ENCODE measurements around the gene NME1. TPM values are rescaled to one million over a fixed set of nuclear protein-coding genes. Genes with fewer than 3 reads are reported as not detected.

The NME1 gene
- total RNA-seq, 2 experiments from 2014 or later: 296 to 301 TPM

GRCh38 chr17:51189628-51190027 is 36.3 kb downstream of the NME1 start:
- Mint-ChIP-seq H3K27ac (no peak overlapping the region), H3K9me3 (no peaks in the 10 kb centered on the region), H3K4me1 (ENCODE audit: low read depth) (no peaks in the 10 kb centered on the region), H3K27me3 (no peaks in the 10 kb centered on the region), H3K4me3 (no peak overlapping the region), H3K36me3 (ENCODE audit: low read depth) (peaks cover 16% of the 10 kb centered on the region)
- POLR2A ChIA-PET: no interaction called here
- DNase-seq: no peak
- CTCF ChIA-PET: no interaction called here
- ATAC-seq: no peak
- intact Hi-C loops (cut with micrococcal nuclease): no loop called here
- TF ChIP-seq, protein P1, sequence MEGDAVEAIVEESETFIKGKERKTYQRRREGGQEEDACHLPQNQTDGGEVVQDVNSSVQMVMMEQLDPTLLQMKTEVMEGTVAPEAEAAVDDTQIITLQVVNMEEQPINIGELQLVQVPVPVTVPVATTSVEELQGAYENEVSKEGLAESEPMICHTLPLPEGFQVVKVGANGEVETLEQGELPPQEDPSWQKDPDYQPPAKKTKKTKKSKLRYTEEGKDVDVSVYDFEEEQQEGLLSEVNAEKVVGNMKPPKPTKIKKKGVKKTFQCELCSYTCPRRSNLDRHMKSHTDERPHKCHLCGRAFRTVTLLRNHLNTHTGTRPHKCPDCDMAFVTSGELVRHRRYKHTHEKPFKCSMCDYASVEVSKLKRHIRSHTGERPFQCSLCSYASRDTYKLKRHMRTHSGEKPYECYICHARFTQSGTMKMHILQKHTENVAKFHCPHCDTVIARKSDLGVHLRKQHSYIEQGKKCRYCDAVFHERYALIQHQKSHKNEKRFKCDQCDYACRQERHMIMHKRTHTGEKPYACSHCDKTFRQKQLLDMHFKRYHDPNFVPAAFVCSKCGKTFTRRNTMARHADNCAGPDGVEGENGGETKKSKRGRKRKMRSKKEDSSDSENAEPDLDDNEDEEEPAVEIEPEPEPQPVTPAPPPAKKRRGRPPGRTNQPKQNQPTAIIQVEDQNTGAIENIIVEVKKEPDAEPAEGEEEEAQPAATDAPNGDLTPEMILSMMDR (IDR thresholded peaks at IDR 0.05): no peak

DNA sequence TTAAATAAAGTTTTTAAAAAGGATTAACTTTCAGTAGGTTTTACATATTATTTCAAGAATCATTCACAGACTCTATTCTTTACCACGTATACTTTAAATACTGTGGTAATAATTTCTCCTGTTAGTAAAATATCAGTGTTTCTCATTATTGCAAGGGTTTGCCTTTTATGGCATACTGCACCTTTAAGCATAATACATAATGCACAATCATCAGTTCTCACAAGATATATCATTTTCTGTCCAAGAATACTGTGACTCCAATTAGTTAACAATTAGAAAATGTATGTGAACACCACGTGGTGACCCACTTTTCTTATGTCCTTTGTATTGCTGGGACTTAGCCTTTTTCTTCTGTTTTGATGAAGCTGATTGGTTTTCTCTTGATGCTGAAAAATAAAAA is 38.5 kb downstream of the NME1 start:
- CTCF ChIA-PET: interaction anchor here (1.2 kb wide), 1 partner anchor 11 kb away, joined by 3 read pairs; no protein-coding TSS in a partner anchor
- Mint-ChIP-seq H3K9me3 (no peaks in the 10 kb centered on the region), H3K27ac (no peak overlapping the region), H3K4me3 (no peak overlapping the region), H3K36me3 (ENCODE audit: low read depth) (peaks cover 12% of the 10 kb centered on the region), H3K27me3 (no peaks in the 10 kb centered on the region), H3K4me1 (ENCODE audit: low read depth) (no peaks in the 10 kb centered on the region)
- intact Hi-C loops (cut with micrococcal nuclease): no loop called here
- POLR2A ChIA-PET: no interaction called here
- TF ChIP-seq, protein P1 (IDR thresholded peaks at IDR 0.05): no peak
- DNase-seq (no peak), ATAC-seq (no peak)

DNA sequence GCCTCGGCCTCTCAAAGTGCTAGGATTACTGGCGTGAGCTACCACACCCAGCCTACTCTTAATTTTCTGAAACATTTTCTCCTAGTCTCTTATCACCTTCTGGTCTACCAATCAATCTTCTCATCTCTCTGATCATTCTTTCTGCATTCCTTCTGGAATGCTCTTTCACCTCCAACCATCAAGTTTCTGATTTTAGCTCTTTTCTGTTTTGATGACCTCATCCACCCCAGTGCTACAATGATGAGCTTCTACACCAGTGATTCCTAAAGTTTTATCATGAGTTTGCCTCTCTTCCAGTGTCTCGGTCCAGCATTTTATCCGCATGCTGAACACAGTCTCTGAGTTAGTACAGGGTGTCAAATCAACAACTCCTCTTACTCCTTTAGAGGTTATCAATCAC is 44.4 kb downstream of the NME1 start:
- no peak for ATAC-seq
- no peak overlapping the region for H3K4me3 Mint-ChIP-seq
- H3K27ac Mint-ChIP-seq: no peak overlapping the region

GRCh38 chr17:51200295-51200694 is 46.9 kb downstream of the NME1 start:
- H3K4me1 Mint-ChIP-seq (ENCODE audit: low read depth): no peaks in the 10 kb centered on the region
- no peak overlapping the region for H3K4me3 Mint-ChIP-seq
- CTCF ChIA-PET: interaction anchor here (1.2 kb wide), 1 partner anchor 13 kb away, joined by 3 read pairs; no protein-coding TSS in a partner anchor
- H3K27me3 Mint-ChIP-seq: no peaks in the 10 kb centered on the region
- peaks cover 14% of the 10 kb centered on the region for H3K36me3 Mint-ChIP-seq (ENCODE audit: low read depth)
- H3K9me3 Mint-ChIP-seq: no peaks in the 10 kb centered on the region
- TF ChIP-seq, protein P1 (IDR thresholded peaks at IDR 0.05): no peak
- H3K27ac Mint-ChIP-seq: no peak overlapping the region
- DNase-seq (no peak), ATAC-seq (no peak)
- intact Hi-C loops (cut with micrococcal nuclease): no loop called here
- POLR2A ChIA-PET: interaction anchor here (1.0 kb wide), 1 partner anchor 55 kb away, joined by 3 read pairs; no protein-coding TSS in a partner anchor

More for the DNA sequence above, 44.4 kb downstream of the NME1 start:
- intact Hi-C loops (cut with micrococcal nuclease): no loop called here
- CTCF ChIA-PET: no interaction called here
- peaks cover 11% of the 10 kb centered on the region for H3K36me3 Mint-ChIP-seq (ENCODE audit: low read depth)
- no peaks in the 10 kb centered on the region for H3K4me1 Mint-ChIP-seq (ENCODE audit: low read depth)
- POLR2A ChIA-PET: no interaction called here
- no peaks in the 10 kb centered on the region for H3K27me3 Mint-ChIP-seq
- TF ChIP-seq, protein P1 (IDR thresholded peaks at IDR 0.05): no peak
- no peak for DNase-seq
- no peaks in the 10 kb centered on the region for H3K9me3 Mint-ChIP-seq

- TF ChIP-seq, protein P1 (IDR thresholded peaks at IDR 0.05): no peak
- ChIA-PET CTCF (no interaction called here), POLR2A (no interaction called here)
- ATAC-seq (no peak), DNase-seq (no peak)
- Mint-ChIP-seq H3K4me3 (no peak overlapping the region), H3K4me1 (ENCODE audit: low read depth) (no peaks in the 10 kb centered on the region), H3K36me3 (ENCODE audit: low read depth) (peaks cover 16% of the 10 kb centered on the region), H3K9me3 (no peaks in the 10 kb centered on the region), H3K27ac (no peak overlapping the region), H3K27me3 (no peaks in the 10 kb centered on the region)
- intact Hi-C loops (cut with micrococcal nuclease): no loop called here
Observed at GRCh38 chr17:51200846-51201245, 47.5 kb downstream of the NME1 start.
